A549 treated with dexamethasone at 1 μM for 4 hours (cell line): ENCODE data around the gene C4orf50. TPM values are rescaled to one million over a fixed set of nuclear protein-coding genes. Genes with fewer than 3 reads are reported as not detected.

Source experiments
- total RNA-seq: library from RNA; stranded (reverse); fragments of 200-300 nt; extraction: Qiagen RNA extraction; gene quantifications from 5 replicates; pipeline ENCODE4 v1.2.3, GENCODE V29; 2022

C4orf50 gene
- not detected in 5 replicates for total RNA-seq

DNA sequence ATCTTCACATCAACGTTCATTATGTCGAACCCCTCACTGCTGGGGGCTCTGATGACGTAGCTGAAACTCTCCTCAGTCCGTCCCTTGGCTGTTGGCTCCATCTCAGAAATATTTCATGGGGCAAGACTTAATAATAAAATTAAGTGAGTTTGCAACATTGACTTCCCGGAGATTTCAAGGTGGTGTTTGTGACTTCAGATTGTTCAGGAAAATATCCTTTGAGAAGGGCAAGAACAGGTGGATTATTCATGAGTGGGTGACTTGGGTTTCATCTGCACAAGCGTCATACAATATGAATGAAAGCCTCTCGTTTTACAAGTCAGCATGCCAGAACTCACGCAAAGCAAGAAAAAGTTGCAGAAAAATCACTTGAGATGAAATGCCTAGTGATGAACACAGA, at the start of gene C4orf50:
C4orf50 (minus strand) TSS at position 101 of the 400 bp plus-strand sequence.

GRCh38 chr4:5893004-5893580, 125.1 kb downstream of the C4orf50 start, which contains the start of gene CRMP1:
TSS of gene CRMP1 (minus strand) at chr4:5893086. CDS start at chr4:5892969, 117 bp downstream.

Other genes with a start within 250 kb of the C4orf50 start
- 3.9 to 5.3 TPM (median 4.9 TPM) in 5 replicates for gene CRMP1, start 125.3 kb downstream of the C4orf50 start, total RNA-seq
- gene JAKMIP1, start 182.1 kb upstream of the C4orf50 start, total RNA-seq = 0.08 TPM in 1 of 5 replicates, not detected in the others